Endothelial cell of umbilical vein (primary cell): Measurements from ENCODE around the gene ITGA8. TPM values are rescaled to one million over a fixed set of nuclear protein-coding genes. Genes with fewer than 3 reads are reported as not detected.

Experiments used
- BruUV-seq: library from RNA; stranded (reverse); fragments of 400-500 nt; replicated peaks from 2 replicates; lab custom pipeline; 2021; lab: Mats Ljungman, UMichigan
- CTCF ChIA-PET: fragments of 300-600, 350-600 bp; sonication (Branson Sonifier 250); formaldehyde crosslinking; loops from one replicate; lab custom pipeline; 2021; ENCODE audit warnings: antibody characterized with exemption, inconsistent platforms; lab: Charles Lee
- POLR2A ChIA-PET: fragments of 300-600, 350-600 bp; sonication (Branson Sonifier 250); formaldehyde crosslinking; loops from one replicate; lab custom pipeline; 2021; ENCODE audit warnings: antibody characterized with exemption, inconsistent platforms; lab: Charles Lee
- DNase-seq: peaks from one replicate; pipeline ENCODE4 v3.0.0-alpha.2; 2011; ENCODE audit warnings: low read depth, low spot score
- FAIRE-seq: peaks from 2 replicates; lab custom pipeline; 2011; peaks lifted over from hg19 to GRCh38; lab: Jason Lieb, UNC
- H2AFZ ChIP-seq: 2 replicates; pipeline ENCODE4 v1.6.0; 2012; ENCODE audit warnings: low read depth, low read length, control low read depth, inconsistent platforms
- H3K27ac ChIP-seq: 2 replicates; pipeline ENCODE4 v1.5.1; 2011; ENCODE audit warnings: low read depth, mild to moderate bottlenecking, control low read depth, low read length, moderate library complexity; ENCODE audit not compliant: insufficient read depth
- H3K27me3 ChIP-seq, 2 experiments: 2 replicates each; pipeline versions ENCODE4 v1.6.0 to v1.6.1; 2011; ENCODE audit warnings: low read length in 2 of 2, mixed read lengths in 1 of 2; ENCODE audit not compliant: control insufficient read depth in 2 of 2, insufficient read depth in 2 of 2
- H3K36me3 ChIP-seq, 2 experiments: 2 replicates in 1 of 2; 3 replicates in 1 of 2; pipeline ENCODE4 v1.5.1; 2011; ENCODE audit warnings: low read length in 2 of 2, mild to moderate bottlenecking in 1 of 2, moderate library complexity in 1 of 2; ENCODE audit not compliant: control insufficient read depth in 2 of 2, insufficient read depth in 2 of 2; ENCODE audit errors: extremely low read depth in 1 of 2
- H3K4me1 ChIP-seq: 3 replicates; pipeline ENCODE4 v1.5.1; 2011; ENCODE audit warnings: mild to moderate bottlenecking, low read length; ENCODE audit not compliant: control insufficient read depth, insufficient read depth; ENCODE audit errors: extremely low read depth
- H3K4me2 ChIP-seq: 2 replicates; pipeline ENCODE4 v1.6.1; 2011; ENCODE audit warnings: low read length, control low read depth, mixed read lengths; ENCODE audit not compliant: insufficient read depth
- H3K4me3 ChIP-seq, 3 experiments: fragments of 200-600 bp in 1 of 3; sonication (generic), shearing (Covaris generic) in 1 of 3; replicated peaks in 1 of 3; 2 replicates each; pipeline ENCODE4 v1.5.1; 2011 to 2016; ENCODE audit warnings: control low read depth in 3 of 3, low read length in 3 of 3, mild to moderate bottlenecking in 2 of 3, inconsistent platforms in 1 of 3, low read depth in 1 of 3, moderate library complexity in 1 of 3; ENCODE audit not compliant: insufficient read depth in 1 of 3
- H3K79me2 ChIP-seq: 2 replicates; pipeline ENCODE4 v1.6.0; 2012; ENCODE audit warnings: low read length, inconsistent platforms; ENCODE audit not compliant: control insufficient read depth, insufficient read depth
- H3K9ac ChIP-seq: replicated peaks from 2 replicates; pipeline ENCODE3; 2011; ENCODE audit warnings: low read length, control low read depth; ENCODE audit not compliant: insufficient read depth; ENCODE audit errors: extremely low read depth
- H3K9me1 ChIP-seq: replicated peaks from 3 replicates; pipeline ENCODE4 v1.6.0; 2011; ENCODE audit warnings: mild to moderate bottlenecking, low read length; ENCODE audit not compliant: control insufficient read depth, insufficient read depth; ENCODE audit errors: extremely low read depth
- H3K9me3 ChIP-seq: replicated peaks from 2 replicates; pipeline ENCODE4 v1.5.1; 2012; ENCODE audit warnings: low read length, inconsistent platforms; ENCODE audit not compliant: control insufficient read depth, insufficient read depth
- H4K20me1 ChIP-seq: replicated peaks from 2 replicates; pipeline ENCODE3; 2011; ENCODE audit warnings: mild to moderate bottlenecking, low read length; ENCODE audit not compliant: control insufficient read depth, insufficient read depth; ENCODE audit errors: extremely low read depth
- CTCF ChIP-seq, 2 donors: IDR thresholded peaks; 1 replicate in 1 of 2; 2 replicates in 1 of 2; pipeline ENCODE4 v1.5.1; 2011; ENCODE audit warnings: low read length in 2 of 2, mild to moderate bottlenecking in 2 of 2, moderate library complexity in 2 of 2, control low read depth in 1 of 2, inconsistent platforms in 1 of 2, low read depth in 1 of 2; ENCODE audit not compliant: insufficient read depth in 1 of 2; ENCODE audit errors: extremely low read depth in 1 of 2
- EZH2 ChIP-seq: IDR thresholded peaks from 2 replicates; pipeline ENCODE4 v1.6.1; 2012; ENCODE audit warnings: borderline replicate concordance, low read depth, mild to moderate bottlenecking, moderate library complexity, low read length, inconsistent platforms; ENCODE audit not compliant: severe bottlenecking
- FOS ChIP-seq: IDR thresholded peaks from 2 replicates; pipeline ENCODE4 v1.6.1; 2011; ENCODE audit warnings: mild to moderate bottlenecking, low read length, moderate library complexity, borderline replicate concordance; ENCODE audit not compliant: insufficient read depth
- GATA2 ChIP-seq: IDR thresholded peaks from 2 replicates; pipeline ENCODE4 v1.7.0; 2011; ENCODE audit warnings: low read depth, mild to moderate bottlenecking, moderate library complexity, mixed read lengths, low read length; ENCODE audit not compliant: insufficient read length, insufficient read depth
- JUN ChIP-seq: IDR thresholded peaks from 2 replicates; pipeline ENCODE4 v1.6.1; 2011; ENCODE audit warnings: borderline replicate concordance, low read depth; ENCODE audit not compliant: insufficient read length, insufficient read depth
- MAX ChIP-seq: IDR thresholded peaks from 2 replicates; pipeline ENCODE4 v1.6.1; 2011; ENCODE audit not compliant: insufficient read depth, insufficient read length
- MYC ChIP-seq: IDR thresholded peaks from one replicate; pipeline ENCODE4 v1.6.1; 2011; ENCODE audit warnings: mild to moderate bottlenecking, low read depth, low read length
- POLR2A ChIP-seq: IDR thresholded peaks from 2 replicates; pipeline ENCODE4 v1.6.1; 2012; ENCODE audit warnings: low read depth, mild to moderate bottlenecking, control low read depth, low read length
- POLR2AphosphoS5 ChIP-seq: IDR thresholded peaks from 2 replicates; pipeline ENCODE4 v1.6.1; 2012; ENCODE audit warnings: low read depth, mild to moderate bottlenecking, control low read depth, low read length, moderate library complexity; ENCODE audit not compliant: insufficient read depth
- dilution Hi-C: fragments of 300-500 bp; cut with MboI; formaldehyde crosslinking; loops from one replicate; pipeline ENCODE4 v1.15.0; 2019; ENCODE audit warnings: low sequenced_read_pairs; ENCODE audit not compliant: extremely low pct_ligation_motif_present
- intact Hi-C: fragments of 100-400 bp; cut with micrococcal nuclease; formaldehyde crosslinking; loops from one replicate; pipeline ENCODE4 v1.10.0; 2022
- polyA plus RNA-seq, 4 experiments: library from polyadenylated mRNA; depleted of rRNA in 3 of 4; stranded (reverse) in 3 of 4; unstranded in 1 of 4; fragments of >200 nt; gene quantifications; 2 replicates each; pipeline versions ENCODE4 v1.2.1 to v1.2.3, GENCODE V29; 2011 to 2012; ENCODE audit warnings: missing spikeins in 1 of 4
- total RNA-seq: library from RNA; stranded (reverse); gene quantifications from 2 replicates; pipeline ENCODE4 v1.2.3, GENCODE V29; 2021

ITGA8 gene
- total and polyA plus RNA-seq, 2 donors (not counting 3 experiments of a cell fraction or from before 2014, with no cell fraction given), result 0.04 to 0.40 TPM

GRCh38 chr10:15474671-15475070 lies 245.1 kb downstream of the ITGA8 start:
- H2AFZ ChIP-seq, result no peak overlapping the region
- no peaks in the 10 kb centered on the region for H4K20me1 ChIP-seq
- FAIRE-seq (no peak), DNase-seq (no peak)
- POLR2A ChIA-PET, result no interaction called here
- intact Hi-C loops, result no loop called here
- no peaks in the 10 kb centered on the region for H3K36me3 ChIP-seq
- no peak overlapping the region for H3K4me3 ChIP-seq
- CTCF ChIA-PET, result no interaction called here
- no TSS peak for BruUV-seq
- H3K79me2 ChIP-seq, result no peaks in the 10 kb centered on the region
- TF ChIP-seq EZH2, result no peak
- TF ChIP-seq CTCF (IDR thresholded peaks at IDR 0.05; ENCODE audit: extremely low read depth in 1 of 2, insufficient read depth in 1 of 2, low read depth in 1 of 2, low read length in 2 of 2), result no peak
- TF ChIP-seq MAX, result no peak
- TF ChIP-seq JUN, result no peak
- no peak for TF ChIP-seq GATA2
- no peak for TF ChIP-seq POLR2A
- TF ChIP-seq MYC, result no peak
- no peak for TF ChIP-seq POLR2AphosphoS5
- no peak for TF ChIP-seq FOS
- dilution Hi-C loops, result no loop called here
- H3K9me1 ChIP-seq, result no peaks in the 10 kb centered on the region
- H3K9me3 ChIP-seq, result no peaks in the 10 kb centered on the region
- H3K27ac ChIP-seq, result no peak overlapping the region
- H3K27me3 ChIP-seq, result peaks cover 12 to 40% of the 10 kb centered on the region in 2 experiments
- H3K9ac ChIP-seq, result no peak overlapping the region
- no peaks in the 10 kb centered on the region for H3K4me1 ChIP-seq
- no peak overlapping the region for H3K4me2 ChIP-seq
